H9 (cell line): ENCODE measurements around the gene SRGAP1. TPM values are rescaled to one million over a fixed set of nuclear protein-coding genes. Genes with fewer than 3 reads are reported as not detected.

Experiments
- DNase-seq: peaks from one replicate; pipeline ENCODE4 v3.0.0-alpha.2; 2017
- H2AFZ ChIP-seq: one replicate; pipeline ENCODE4 v1.6.1; 2013; ENCODE audit warnings: mild to moderate bottlenecking, low read length, control low read depth, moderate library complexity
- H2AK5ac ChIP-seq: 2 replicates; pipeline ENCODE4 v1.6.1; 2013; ENCODE audit warnings: low read length, control low read depth, mixed read lengths; ENCODE audit not compliant: insufficient read length
- H2BK120ac ChIP-seq: one replicate; pipeline ENCODE4 v1.6.1; 2013; ENCODE audit warnings: low read depth, mild to moderate bottlenecking, low read length, control low read depth, inconsistent platforms; ENCODE audit not compliant: poor library complexity, severe bottlenecking
- H2BK12ac ChIP-seq: 2 replicates; pipeline ENCODE4 v1.6.1; 2013; ENCODE audit warnings: low read length, control low read depth, mixed read lengths, low read depth; ENCODE audit not compliant: insufficient read length
- H2BK15ac ChIP-seq: 2 replicates; pipeline ENCODE4 v1.6.1; 2013; ENCODE audit warnings: low read depth, low read length, control low read depth
- H2BK20ac ChIP-seq: one replicate; pipeline ENCODE4 v1.6.1; 2013; ENCODE audit warnings: low read depth, mild to moderate bottlenecking, low read length, control low read depth, inconsistent platforms; ENCODE audit not compliant: poor library complexity, severe bottlenecking
- H2BK5ac ChIP-seq: 2 replicates; pipeline ENCODE4 v1.6.1; 2013; ENCODE audit warnings: low read length, control low read depth, mixed read lengths; ENCODE audit not compliant: insufficient read length
- H3K14ac ChIP-seq: 2 replicates; pipeline ENCODE4 v1.6.1; 2013; ENCODE audit warnings: low read length, control low read depth; ENCODE audit not compliant: insufficient read depth
- H3K18ac ChIP-seq: 2 replicates; pipeline ENCODE4 v1.6.1; 2013; ENCODE audit warnings: low read depth, mild to moderate bottlenecking, mixed read lengths, low read length, control low read depth; ENCODE audit not compliant: insufficient read length
- H3K23ac ChIP-seq: 2 replicates; pipeline ENCODE4 v1.6.1; 2013; ENCODE audit warnings: low read length, control low read depth, mixed read lengths, low read depth; ENCODE audit not compliant: insufficient read length
- H3K23me2 ChIP-seq: 2 replicates; pipeline ENCODE4 v1.6.1; 2013; ENCODE audit warnings: low read depth, mild to moderate bottlenecking, mixed read lengths, low read length, control low read depth; ENCODE audit not compliant: insufficient read length, poor library complexity, severe bottlenecking
- H3K27ac ChIP-seq: 2 replicates; pipeline ENCODE4 v1.5.1; 2013; ENCODE audit warnings: low read length, control low read depth, mixed read lengths, low read depth; ENCODE audit not compliant: insufficient read length
- H3K27me3 ChIP-seq: 2 replicates; pipeline ENCODE4 v1.6.1; 2013; ENCODE audit warnings: low read length, control low read depth, inconsistent platforms; ENCODE audit not compliant: insufficient read depth
- H3K4ac ChIP-seq: 2 replicates; pipeline ENCODE4 v1.6.1; 2013; ENCODE audit warnings: low read depth, mild to moderate bottlenecking, control low read depth, inconsistent platforms, low read length, moderate library complexity
- H3K4me1 ChIP-seq: 2 replicates; pipeline ENCODE4 v1.6.1; 2013; ENCODE audit warnings: low read length, control low read depth, inconsistent platforms; ENCODE audit not compliant: insufficient read depth
- H3K4me2 ChIP-seq: 2 replicates; pipeline ENCODE4 v1.6.1; 2013; ENCODE audit warnings: low read length, control low read depth, mixed read lengths; ENCODE audit not compliant: insufficient read length, insufficient read depth
- H3K56ac ChIP-seq: 2 replicates; pipeline ENCODE4 v1.6.1; 2013; ENCODE audit warnings: low read depth, mild to moderate bottlenecking, mixed read lengths, low read length, control low read depth; ENCODE audit not compliant: insufficient read length
- H3K79me1 ChIP-seq: 2 replicates; pipeline ENCODE4 v1.6.1; 2013; ENCODE audit warnings: low read depth, mild to moderate bottlenecking, moderate library complexity, low read length, control low read depth, inconsistent platforms; ENCODE audit not compliant: insufficient read depth, poor library complexity, severe bottlenecking
- H3K79me2 ChIP-seq: 2 replicates; pipeline ENCODE4 v1.6.1; 2013; ENCODE audit warnings: low read length, control low read depth, inconsistent platforms; ENCODE audit not compliant: insufficient read depth
- H3K9ac ChIP-seq: 2 replicates; pipeline ENCODE4 v1.6.1; 2013; ENCODE audit warnings: low read length, control low read depth, mixed read lengths; ENCODE audit not compliant: insufficient read length; ENCODE audit errors: extremely low read depth
- H3K9me3 ChIP-seq: one replicate; pipeline ENCODE4 v1.6.1; 2013; ENCODE audit warnings: low read depth, low read length, inconsistent platforms; ENCODE audit not compliant: control insufficient read depth
- H3T11ph ChIP-seq: one replicate; pipeline ENCODE4 v1.6.1; 2013; ENCODE audit warnings: mild to moderate bottlenecking, low read length, control low read depth, inconsistent platforms
- H4K20me1 ChIP-seq: one replicate; pipeline ENCODE4 v1.6.1; 2013; ENCODE audit not compliant: control insufficient read depth, insufficient read length, insufficient read depth
- H4K5ac ChIP-seq: 2 replicates; pipeline ENCODE4 v1.6.1; 2013; ENCODE audit warnings: low read depth, mild to moderate bottlenecking, mixed read lengths, low read length, control low read depth; ENCODE audit not compliant: insufficient read length
- H4K8ac ChIP-seq: replicated peaks from 2 replicates; pipeline ENCODE4 v1.6.1; 2013; ENCODE audit warnings: low read length, control low read depth, mixed read lengths, low read depth; ENCODE audit not compliant: insufficient read length
- H4K91ac ChIP-seq: 2 replicates; pipeline ENCODE4 v1.6.1; 2013; ENCODE audit warnings: low read depth, mild to moderate bottlenecking, moderate library complexity, mixed read lengths, low read length, control low read depth; ENCODE audit not compliant: insufficient read length
- H3K27ac Mint-ChIP-seq, 3 experiments: 2 replicates in 2 of 3; 3 replicates in 1 of 3; pipeline ENCODE4 v1.8.0; 2020 to 2021; ENCODE audit warnings: mixed read lengths in 3 of 3, mild to moderate bottlenecking in 1 of 3, moderate library complexity in 1 of 3
- H3K27me3 Mint-ChIP-seq: 2 replicates; pipeline ENCODE4 v1.8.0; 2021; ENCODE audit warnings: low read depth, mild to moderate bottlenecking, moderate library complexity, mixed read lengths
- H3K36me3 Mint-ChIP-seq, 3 experiments: 2 replicates in 2 of 3; 3 replicates in 1 of 3; pipeline ENCODE4 v1.8.0; 2020 to 2021; ENCODE audit warnings: low read depth in 3 of 3, mixed read lengths in 3 of 3; ENCODE audit not compliant: insufficient read depth in 1 of 3
- H3K4me1 Mint-ChIP-seq, 2 experiments: 2 replicates each; pipeline ENCODE4 v1.8.0; 2020; ENCODE audit warnings: mixed read lengths in 2 of 2
- H3K4me3 Mint-ChIP-seq, 2 experiments: 2 replicates in 1 of 2; 3 replicates in 1 of 2; pipeline ENCODE4 v1.8.0; 2020 to 2021; ENCODE audit warnings: mild to moderate bottlenecking in 2 of 2, mixed read lengths in 2 of 2, moderate library complexity in 1 of 2
- H3K9me3 Mint-ChIP-seq, 2 experiments: 2 replicates in 1 of 2; 3 replicates in 1 of 2; pipeline ENCODE4 v1.8.0; 2020; ENCODE audit warnings: mild to moderate bottlenecking in 2 of 2, mixed read lengths in 2 of 2, moderate library complexity in 1 of 2
- CTCF ChIP-seq: fragments of 200-600 bp; sonication (generic); conservative IDR thresholded peaks from 3 replicates; pipeline ENCODE4 v1.8.0; 2021; ENCODE audit warnings: antibody characterized with exemption, mild to moderate bottlenecking
- WGBS: extraction: QIAGEN DNeasy Blood & Tissue Kit; methylation state at CpG from one replicate; pipeline ENCODE4 v1.1.7; 2013; ENCODE audit warnings: missing lambda C conversion rate, low lambda C conversion rate, mixed read lengths; ENCODE audit not compliant: insufficient read length; ENCODE audit errors: extremely low coverage; 5-methylcytosine and 5-hydroxymethylcytosine counted together
- total RNA-seq: library from RNA; stranded (reverse); gene quantifications from 2 replicates; pipeline ENCODE4 v1.2.1, GENCODE V29; 2021

The SRGAP1 gene
- total RNA-seq, 1 experiment from 2014 or later, result 4.8 TPM

GRCh38 chr12:64036414-64036813 lies 191.9 kb downstream of the SRGAP1 start:
- H4K8ac ChIP-seq, result no peak overlapping the region
- Mint-ChIP-seq H3K36me3 (peaks cover 9 to 18% (median 11%) of the 10 kb centered on the region in 3 experiments; a peak in 6 of 7 replicates), H3K27ac (no peak overlapping the region), H3K4me1 (peaks cover 21 to 25% of the 10 kb centered on the region in 2 experiments), H3K4me3 (no peak overlapping the region), H3K9me3 (peaks cover 0 to 6% of the 10 kb centered on the region in 2 experiments; a peak in 2 of 5 replicates), H3K27me3 (no peaks in the 10 kb centered on the region)
- H3K79me1 ChIP-seq, result no peaks in the 10 kb centered on the region
- no peak overlapping the region for H3K56ac ChIP-seq
- no peak overlapping the region for H3K9ac ChIP-seq
- no peak overlapping the region for H4K5ac ChIP-seq
- no peak overlapping the region for H3K23ac ChIP-seq
- H3K4me2 ChIP-seq, result no peak overlapping the region
- H3K27me3 ChIP-seq, result no peaks in the 10 kb centered on the region
- H3K4ac ChIP-seq, result no peak overlapping the region
- no peak overlapping the region for H3K27ac ChIP-seq
- H2BK20ac ChIP-seq, result no peak overlapping the region
- no peak overlapping the region for H3K14ac ChIP-seq
- no peaks in the 10 kb centered on the region for H3K9me3 ChIP-seq
- H2AFZ ChIP-seq, result no peak overlapping the region
- no peaks in the 10 kb centered on the region for H4K20me1 ChIP-seq
- WGBS, result no CpG with 5 or more reads among the region's 1 CpG
- H3K18ac ChIP-seq, result no peak overlapping the region
- H2AK5ac ChIP-seq, result no peak overlapping the region
- H4K91ac ChIP-seq, result no peak overlapping the region
- H2BK120ac ChIP-seq, result no peak overlapping the region
- no peak for TF ChIP-seq CTCF
- H3K79me2 ChIP-seq, result no peaks in the 10 kb centered on the region
- peaks cover 3% of the 10 kb centered on the region for H3K4me1 ChIP-seq
- no peak overlapping the region for H2BK12ac ChIP-seq
- H3T11ph ChIP-seq, result no peak overlapping the region
- no peaks in the 10 kb centered on the region for H3K23me2 ChIP-seq
- H2BK15ac ChIP-seq, result no peak overlapping the region
- DNase-seq, result no peak
- H2BK5ac ChIP-seq, result no peak overlapping the region
